Stimulated activated CD4-positive, alpha-beta T cell treated with anti-CD3 and anti-CD28 coated beads, Interleukin-4, amount 100 ng/mL, for 1 hour (primary cell): Measurements from ENCODE around the gene PACSIN1.
A peak's percentile ranks its signal among the peaks of the same experiment; 100 is the strongest.

Experiments
- DNase-seq: peaks from one replicate; pipeline ENCODE4 v3.0.0-alpha.2; 2020

PACSIN1 gene

DNA sequence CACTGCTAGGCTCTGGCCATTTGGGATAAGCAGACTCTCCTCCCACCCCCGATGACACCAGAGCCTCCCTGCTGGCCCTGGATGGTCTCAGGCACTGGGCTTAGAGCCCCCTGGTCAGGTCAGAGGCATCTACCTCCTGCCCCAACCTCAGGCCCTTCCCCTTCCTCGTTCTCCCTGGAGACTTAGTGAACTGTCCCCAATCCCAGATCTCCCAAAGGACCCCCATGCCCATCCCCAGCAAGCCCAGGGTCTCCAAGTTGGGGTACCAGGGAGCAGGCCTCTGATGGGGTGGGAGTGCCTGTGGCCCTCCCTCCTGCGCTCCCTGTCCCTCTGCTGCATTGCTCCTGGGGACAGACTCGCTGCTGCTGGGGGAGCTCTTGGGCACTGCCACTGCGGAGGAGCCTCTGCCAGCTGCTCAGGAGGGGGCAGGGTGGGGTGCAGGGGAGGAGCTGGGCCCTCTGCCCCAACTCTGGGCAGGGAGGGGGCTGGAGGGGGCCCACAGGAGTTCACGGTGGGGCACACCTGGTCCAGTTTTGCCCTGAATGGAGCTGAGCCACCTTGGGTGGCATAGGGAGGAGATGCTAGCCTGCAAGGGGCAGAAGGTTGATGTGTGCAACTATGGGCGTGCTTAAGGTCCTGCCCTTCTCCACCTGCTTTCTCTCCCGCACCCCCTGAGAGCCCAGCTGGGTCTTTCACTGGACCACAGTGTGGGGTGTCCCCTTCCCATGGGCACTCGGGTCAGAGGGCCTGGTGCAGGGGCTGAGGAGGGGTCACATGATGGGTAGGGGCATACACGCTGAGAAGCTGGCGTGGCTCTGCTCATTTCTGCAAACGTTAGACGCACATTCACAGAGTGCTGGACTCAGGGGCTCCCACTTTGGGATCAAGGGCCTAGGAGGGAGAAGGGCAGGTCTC, 49.9 kb downstream of the PACSIN1 start:
- DNase-seq, result no peak

DNA sequence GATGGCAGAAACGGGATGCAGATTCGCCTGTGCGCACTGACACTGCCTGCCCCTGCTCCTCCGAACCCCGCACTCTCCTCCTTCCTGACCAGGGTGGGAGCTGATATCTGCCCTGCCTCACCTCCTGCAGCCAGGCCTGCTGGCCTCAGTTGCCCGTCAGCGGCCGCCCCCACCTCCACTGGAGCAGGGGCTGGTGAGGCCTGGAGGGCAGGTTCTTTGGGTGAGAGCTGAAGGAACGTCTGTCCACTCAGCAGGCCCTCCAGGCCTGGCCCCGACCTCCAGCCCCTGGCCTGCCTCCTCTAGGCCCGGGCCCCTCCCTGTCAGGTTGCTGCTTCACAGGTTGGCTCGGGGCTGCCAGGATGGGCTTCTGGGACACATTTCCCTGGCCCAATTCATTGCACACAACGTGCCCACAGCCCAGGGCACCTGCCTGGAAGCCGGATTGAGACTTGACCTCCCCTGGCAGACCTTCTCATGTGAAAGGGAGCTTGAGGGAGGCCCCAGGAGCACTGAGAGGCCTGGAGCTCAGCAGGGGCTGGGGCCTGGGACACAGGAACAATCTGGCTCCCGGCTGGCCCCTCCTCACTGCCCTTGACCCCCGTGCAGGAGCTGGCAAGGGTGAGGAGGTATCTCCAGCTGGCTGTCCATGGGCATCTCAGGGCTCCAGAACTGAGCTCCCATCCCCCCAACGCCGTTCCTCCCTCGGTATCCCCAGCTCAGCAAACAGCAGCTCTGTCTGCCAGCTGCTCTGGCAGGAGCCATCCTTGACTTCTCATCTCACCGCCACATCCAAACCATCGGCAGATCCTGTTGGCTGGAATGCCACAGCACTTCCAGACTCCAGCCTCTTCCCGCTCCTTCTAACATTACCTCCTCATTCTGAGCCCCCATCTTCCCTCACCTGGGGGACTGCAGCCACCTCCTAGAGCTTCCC, 50.8 kb downstream of the PACSIN1 start:
- no peak for DNase-seq

DNA sequence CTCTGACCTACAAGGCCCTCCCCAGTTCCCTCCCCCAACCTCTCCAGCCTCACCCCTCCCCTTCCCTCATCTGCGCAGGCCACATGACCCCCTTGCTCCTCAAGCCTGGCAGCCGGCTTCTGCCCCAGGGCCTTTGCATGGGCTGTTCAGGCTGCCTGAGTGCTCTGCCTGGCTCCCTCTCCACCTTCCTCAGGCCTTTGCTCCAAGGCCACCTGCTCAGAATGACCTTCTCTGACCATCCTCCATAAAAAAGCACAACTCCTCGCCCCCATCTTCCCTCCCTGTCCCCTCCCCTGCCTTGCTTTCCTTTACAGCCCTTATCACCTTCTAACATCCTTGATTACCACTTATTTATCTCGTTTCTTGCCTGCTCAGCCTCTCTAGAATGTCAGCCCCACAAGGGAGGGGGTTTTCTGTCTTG, 51.6 kb downstream of the PACSIN1 start:
- DNase-seq, result no peak

DNA sequence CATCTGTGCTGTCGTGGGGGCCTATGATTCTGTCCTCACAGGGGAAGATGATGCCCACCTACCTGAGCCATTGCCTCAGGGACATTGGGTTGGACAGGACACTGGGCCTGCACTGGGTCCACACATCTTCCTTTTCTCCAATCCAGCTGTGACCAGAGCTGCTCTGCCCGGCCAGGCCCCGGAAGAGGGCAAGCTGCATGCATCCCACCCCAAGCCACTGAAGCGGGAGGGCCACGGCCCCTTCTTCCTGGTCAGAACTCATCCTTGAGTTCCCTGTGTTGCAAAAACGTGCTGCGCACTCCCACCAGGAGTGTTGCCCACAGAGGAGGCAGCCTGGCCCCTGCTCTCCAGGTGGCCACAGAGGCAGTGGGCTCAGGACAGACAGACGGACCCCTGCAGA, 52.1 kb downstream of the PACSIN1 start:
- DNase-seq, result no peak

DNA sequence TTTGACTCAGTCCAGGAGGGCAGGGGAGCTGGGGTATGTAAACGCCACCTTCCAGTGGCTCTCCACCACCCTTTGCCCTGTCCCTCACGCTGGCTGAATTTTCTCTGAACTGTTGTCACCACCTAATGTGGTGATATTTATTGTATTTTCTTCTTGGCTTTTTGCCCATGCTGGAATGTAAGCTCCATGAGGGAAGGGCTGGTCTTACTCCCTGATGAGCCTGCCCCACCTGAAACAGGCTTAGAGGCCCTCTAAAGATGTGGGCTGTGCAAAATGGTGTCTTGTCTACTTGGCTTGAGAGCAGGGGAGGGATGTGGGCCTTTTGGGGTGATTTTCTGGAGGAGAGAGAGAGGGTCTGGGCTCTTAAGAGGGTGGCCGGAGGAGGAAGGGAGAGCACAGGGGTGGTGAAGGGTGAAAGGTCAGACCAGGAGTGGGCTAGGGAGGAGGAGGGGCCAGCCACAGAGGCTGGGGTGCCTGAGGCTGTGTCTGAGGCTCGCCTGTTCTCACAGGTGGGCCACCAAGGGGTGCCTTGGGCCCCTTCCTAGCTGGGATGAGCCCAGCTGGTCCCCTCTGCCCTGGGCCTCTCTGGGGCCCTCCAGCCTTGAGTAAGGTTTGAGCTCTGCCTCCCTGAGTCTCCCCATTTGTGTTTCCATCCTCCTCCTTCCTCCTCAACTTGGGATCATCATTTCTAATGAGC, 52.9 kb downstream of the PACSIN1 start:
- DNase-seq, result no peak

DNA sequence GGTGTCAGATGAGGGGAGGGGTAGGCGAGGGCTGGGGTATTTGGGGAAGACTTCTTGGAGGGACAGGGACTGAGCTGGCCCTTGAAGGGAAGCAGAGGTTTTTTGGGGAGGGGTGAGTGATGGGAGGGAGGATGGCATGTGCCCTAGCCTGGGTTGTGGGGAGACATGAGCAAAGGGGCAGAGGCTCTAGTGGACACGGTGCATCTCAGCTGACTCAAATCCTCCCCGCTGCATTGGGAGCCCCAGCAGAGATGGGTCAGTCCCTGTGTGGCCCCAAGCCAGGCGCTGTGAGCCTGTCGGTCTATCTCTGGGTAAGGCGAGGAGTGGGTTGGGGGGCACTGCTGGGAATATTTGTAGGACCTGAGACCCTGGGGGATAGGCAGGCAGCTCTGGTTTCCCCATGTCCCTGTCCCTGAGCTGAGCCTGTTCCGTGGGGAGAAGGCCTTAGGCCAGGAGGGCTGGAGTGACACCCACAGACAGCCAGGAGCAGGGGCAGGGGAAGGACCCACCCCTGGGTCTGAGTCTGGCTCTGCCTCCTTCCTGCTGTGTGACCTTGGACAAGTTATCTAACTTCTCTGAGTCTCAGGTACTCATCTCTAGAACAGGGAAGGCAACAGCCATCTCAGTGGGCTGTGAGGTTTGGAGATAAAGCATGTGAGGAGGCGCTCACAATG, 54.2 kb downstream of the PACSIN1 start:
- DNase-seq, result no peak

DNA sequence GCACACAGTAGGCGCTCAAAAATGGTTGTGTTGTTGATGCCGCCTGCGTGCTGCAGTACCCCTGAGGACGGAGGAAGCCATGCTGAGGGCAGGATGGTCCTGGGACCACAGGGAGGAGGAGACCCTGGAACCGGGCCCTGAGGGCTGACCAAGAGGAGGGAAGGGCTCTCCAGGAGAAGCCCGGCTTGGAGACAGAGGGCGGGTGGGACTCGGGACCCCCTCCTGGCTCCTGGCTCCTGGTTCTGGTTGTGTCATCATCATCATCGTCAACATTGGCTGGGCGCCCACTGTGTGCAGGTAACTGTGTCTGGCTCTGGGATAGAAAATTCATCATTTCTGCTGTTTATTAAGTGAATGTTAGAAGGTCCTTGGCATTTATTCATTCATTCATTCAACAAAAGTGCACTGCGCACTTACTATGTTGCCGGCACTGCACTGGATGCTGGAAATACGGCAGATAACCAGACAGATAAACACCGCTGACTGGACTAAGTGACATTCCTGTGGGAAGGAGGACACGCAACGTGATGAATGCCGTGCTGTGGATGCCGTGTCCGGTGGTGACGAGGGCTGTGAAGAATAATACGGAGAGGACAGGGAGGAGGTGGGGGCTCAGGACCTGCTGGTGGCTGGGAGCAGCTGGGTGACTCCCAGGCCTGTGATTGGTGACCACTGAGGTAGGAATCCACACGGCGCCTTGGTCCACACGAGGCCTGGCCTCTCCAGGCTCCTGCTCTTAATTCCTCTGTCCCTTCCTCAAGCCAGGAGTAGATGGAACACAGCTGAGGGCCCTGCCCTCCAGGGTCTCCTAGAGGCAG, 55.0 kb downstream of the PACSIN1 start:
- DNase-seq, result no peak

DNA sequence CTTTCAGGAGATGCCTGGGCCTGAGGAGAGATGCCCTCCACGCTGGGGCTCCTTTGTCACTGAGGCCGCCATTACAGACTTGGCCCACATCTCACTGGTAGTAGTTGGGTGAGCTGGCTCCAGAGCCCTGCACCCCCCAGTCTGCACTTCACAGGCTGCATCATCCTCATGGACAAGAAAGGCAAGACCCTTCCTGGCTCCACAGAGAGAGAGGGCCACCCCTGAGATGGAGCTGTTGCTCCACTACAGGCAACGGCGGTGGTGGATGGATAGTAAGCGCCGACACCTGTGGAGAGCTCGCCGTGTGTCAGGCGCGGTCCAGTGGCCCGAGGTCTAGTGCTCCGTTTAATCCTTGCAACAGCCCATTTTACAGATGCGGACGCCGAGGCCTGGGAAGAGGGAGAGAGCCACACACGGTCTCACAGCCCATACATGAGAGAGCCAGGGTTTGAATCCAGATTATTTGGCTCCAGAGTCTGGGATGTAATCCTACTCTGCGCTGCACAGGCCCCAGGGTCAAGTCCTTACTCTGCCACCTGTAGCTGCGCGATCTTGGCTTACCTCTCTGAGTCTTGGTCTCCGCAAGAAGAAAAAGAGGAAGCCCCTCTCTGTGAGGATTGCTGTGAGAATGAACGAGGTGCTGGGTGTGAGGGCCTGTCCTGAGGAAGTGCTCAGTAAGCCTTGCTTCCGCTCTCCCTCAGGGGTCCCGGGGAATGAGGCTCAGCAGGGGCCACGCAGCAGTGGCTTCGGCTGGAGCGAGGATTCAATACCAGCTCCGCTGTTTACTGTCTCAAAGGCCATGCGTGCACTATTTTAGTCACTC, 55.8 kb downstream of the PACSIN1 start:
- no peak for DNase-seq

DNA sequence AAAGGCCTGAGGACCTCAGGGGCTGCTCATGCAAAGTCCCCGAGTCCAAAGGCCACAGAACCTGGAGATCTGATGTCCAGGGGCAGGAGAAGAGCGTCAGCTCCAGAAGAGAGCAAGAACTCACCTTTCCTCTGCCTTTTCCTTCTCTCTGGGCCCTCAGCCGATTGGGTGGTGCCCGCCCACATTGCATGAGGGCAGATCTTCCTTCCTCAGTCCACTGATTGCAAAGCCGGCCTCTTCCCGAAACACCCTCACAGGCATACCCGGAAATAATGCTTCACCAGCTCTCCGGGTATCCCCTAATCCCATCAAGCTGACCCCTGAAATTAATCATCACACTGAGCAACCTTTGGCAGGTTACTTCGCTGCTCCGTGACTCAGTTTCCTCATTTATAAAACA, 56.9 kb downstream of the PACSIN1 start:
- no peak for DNase-seq

DNA sequence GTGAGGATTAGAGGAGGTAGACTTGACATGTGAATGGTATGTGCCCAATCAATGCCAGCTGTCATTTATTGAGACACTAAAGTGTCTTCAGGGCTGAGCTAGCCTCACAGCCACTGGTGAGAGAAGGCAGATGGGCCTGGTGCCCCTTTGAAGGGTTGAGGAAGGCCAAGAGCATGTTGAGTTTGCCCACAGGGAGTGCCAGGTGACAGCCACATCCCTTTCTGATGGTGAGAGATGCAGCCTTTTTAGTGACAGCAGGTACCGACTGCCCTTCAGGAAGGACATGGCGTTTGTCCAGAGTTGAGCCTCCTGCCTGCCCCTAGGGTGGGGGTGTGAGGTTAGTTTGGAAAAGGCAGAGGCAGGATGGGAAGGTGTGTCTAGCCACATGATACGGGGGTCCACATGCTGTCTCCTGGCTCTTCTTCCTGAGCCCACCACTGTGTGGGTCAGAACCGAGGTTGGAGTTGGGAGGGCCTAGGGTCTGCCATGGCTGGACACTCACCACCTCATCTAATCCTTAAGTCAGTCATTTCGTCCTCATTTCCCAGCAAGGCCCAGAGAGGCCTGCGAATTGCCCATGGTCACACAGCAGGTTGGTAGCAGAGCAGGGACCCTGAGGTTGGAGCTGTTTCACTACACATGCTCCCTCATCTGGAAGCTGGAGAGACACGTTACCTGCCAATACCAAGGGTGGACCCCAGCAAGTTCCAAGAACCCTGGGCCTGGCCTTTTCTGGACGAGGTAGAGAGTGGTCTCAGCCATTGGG, 57.7 kb downstream of the PACSIN1 start:
- no peak for DNase-seq

DNA sequence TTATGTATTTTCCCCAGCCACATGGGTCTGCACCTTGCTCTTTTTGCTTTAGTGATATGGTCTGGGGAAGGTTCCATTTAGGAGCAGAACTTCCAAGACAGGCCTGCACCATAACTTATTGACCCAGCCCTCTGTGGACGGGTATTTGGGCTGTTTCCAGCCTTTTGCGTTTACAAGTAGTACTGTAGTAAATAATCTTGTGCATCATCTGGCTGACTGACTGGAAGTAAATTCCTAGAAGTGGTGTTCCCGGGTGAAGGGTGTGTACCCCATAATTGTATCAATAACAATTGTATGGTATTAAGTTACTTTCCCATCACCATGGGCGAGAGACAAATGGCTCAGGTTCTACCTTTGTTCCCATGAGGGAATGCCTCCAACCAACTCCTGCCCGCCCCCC, 58.6 kb downstream of the PACSIN1 start:
- DNase-seq, result no peak

DNA sequence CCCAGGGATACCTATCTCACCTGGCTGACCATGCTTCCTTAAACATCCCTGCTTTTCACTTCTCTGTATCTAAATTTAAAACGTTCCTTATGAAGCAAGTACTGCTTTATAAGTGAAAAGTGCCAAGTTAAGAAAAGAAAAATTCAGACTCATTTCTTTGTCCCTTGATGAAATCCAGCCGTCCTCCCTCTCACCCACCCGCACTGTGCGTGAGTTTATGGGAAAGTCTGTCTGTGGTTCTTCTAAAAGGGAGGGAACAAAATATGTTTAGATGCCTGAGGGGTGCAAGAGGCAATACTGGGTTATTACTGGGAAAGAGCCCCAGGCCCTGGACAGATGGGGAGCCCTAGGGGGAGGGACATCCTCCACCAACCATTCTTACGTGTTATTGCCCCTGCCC, 59.1 kb downstream of the PACSIN1 start:
- DNase-seq, result no peak

DNA sequence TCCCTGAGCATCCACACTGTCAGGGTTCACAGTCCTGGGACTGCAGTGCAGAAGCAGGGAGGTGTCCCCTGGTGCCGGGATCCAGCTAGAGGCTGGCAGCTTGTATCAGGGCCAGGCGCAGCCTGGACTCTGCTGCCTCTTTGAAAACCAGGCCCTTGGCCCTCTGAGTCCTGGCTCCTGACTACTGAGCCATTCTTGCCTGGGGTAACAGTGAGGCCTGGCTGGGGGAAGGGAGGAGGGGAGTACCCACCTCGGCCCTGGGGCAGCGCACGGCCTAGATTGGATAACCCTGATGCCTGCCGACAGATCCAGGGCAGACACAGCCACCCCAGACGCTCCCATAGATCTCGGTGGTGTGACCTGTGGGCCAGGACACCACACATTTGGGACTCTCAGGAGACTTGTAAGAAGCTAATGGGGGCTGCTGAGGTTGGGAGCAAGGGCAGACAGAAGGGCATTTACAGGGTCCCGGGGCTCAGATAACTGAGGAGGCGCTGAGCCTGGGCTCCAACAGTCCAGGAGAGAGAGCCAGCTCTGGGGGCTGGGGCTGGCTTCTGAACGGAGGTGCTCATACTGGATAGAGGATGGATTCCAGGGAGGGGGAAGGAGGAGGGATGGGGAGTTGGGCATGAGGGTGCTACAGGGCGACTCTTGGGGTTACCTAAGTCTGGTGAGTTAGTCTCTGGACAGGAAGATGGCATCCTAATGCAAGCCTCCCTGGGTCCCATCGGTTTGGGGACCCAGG, 59.7 kb downstream of the PACSIN1 start:
- DNase-seq, result no peak

DNA sequence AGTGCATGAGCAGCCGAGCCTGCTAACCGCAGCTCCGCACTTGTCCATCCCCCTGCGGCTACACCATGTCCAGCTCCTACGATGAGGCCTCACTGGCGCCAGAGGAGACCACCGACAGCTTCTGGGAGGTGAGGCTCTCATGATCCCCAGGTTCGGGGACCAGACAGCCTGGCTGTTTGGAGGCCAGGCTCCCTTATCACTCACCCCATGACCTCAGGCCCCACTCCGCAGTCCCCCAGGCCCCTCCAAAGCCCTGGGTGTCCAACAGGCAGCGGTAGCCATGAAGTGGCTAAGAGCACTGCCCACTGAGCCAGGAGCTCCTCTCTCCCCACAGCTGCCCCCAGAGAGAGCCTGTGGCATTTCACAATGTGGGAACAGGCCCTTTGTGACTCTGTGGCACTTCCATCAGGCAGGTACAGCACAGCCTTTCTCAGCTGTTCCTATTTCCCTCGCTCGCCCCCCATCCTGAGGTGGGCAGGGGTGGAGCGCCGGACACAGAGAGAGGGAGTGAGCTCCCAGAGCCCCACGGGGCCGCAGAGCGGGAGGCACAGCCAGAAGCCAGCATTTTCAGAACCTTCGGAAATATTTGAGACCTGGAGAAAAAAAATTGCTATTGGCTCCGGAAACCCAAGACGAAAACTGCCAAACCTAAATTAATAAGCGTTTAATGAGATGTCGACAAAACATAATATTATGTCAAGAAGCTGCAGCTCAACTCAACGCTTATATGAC, 60.5 kb downstream of the PACSIN1 start:
- no peak for DNase-seq

DNA sequence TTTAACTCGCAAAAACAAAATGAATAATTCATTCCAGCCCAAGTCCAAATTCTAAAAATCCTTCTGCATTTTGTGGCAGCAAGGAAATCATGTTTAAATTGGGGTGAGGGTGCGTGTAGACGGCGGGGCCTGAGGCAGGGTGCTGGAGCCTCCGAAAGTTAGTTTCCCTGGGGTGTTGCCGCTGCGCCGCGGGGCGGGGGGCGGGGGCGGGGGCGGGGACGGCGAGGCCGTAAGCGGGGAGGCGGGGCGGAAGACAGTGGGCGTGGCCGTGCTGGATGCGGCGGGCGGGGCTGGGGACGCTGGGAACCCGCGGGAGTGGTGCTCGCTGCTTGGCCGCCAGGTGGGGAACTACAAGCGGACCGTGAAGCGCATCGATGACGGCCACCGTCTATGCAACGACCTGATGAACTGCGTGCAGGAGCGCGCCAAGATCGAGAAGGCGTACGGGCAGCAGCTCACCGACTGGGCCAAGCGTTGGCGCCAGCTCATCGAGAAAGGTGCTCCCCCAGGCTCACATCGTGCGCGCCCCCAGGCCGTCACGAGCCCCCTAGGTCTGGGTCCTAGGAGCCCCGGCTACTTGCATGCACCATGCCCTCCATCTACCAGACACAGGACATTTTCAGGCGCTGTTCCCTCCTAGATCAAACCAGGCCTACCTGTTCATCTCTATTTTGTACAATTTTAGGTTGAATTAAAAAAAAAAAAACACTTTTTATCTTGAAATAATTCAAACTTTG, 61.3 kb downstream of the PACSIN1 start:
- peak; percentile 97 for DNase-seq

DNA sequence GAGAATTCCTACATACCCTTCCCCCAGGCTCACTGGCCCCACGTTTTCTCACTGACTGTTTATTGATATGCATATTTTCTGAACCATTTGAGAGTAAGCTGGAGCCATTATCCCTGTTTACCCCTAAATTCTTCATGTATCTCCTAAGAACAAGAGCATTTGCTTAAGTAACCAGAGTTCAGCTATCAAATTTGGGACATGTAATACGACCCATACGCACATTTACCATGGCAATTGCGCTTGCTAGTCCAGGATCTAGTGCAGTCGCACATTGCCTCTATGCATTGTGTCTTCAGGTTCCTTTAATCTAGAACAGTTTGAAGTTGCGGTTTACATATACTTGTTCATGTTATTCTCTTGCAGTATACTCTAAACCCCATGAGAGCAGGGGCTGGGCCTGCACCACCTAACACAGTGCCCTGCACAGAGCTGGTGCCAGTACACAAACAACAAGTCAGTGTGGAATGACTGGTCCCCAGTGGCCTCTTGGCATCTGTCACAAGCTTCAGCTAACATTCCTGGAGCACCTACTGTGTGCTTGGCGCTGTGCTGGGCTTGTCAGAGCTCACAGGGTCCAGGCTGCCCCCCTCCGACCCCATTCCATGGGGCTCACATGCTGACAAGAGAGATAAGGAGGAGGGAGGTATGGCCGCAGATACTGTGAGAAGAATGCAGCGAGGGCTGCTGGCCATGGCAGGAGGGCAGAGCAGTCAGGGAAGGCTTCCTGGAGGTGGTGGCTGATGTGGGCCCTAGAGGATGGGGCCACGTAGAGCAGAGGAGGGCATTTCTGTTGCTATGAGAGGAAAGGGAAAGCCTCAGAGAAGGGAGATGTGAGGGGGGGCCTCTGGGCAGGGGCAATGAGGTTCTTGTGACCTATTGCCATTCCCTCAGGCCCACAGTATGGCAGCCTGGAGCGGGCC, 62.1 kb downstream of the PACSIN1 start:
- no peak for DNase-seq
